Esophagus squamous epithelium (tissue), 4 donors: ENCODE measurements around the gene NAALAD2.

Source experiments
- POLR2A ChIP-seq, 4 donors: fragments of 450-650 bp; IDR thresholded peaks; one replicate each; pipeline ENCODE4 v1.6.1; 2017; ENCODE audit warnings: antibody characterized with exemption in 4 of 4, mild to moderate bottlenecking in 4 of 4, moderate library complexity in 3 of 4
- TF ChIP-seq, protein P1 (sequence below), 6 experiments: fragments of 450-650 bp in 4 of 6; fragments of 200-600 bp in 2 of 6; sonication (generic) in 2 of 6; IDR thresholded peaks; one replicate each; pipeline ENCODE4 v1.5.1; 2016 to 2019; ENCODE audit warnings: antibody characterized with exemption in 6 of 6, mild to moderate bottlenecking in 4 of 6, moderate library complexity in 4 of 6

DNA sequence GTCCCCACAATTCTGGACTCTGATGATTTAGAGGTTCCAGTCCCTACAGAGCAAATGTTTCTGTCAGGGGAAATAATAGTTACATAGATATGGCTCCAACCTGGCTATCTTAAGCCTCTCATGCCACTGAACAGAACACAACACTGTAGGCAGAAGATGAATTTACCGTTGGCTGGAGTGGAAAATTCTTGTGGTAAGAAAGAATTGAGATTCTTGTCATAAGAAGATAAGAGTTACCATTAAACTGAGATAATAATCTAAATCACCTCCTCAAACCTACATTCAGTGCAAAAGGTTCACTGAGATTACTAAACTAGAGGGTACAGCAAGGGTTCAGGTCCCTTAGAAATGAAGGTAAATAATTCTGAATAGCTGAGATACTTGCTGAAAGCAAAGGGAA, 10.1 kb upstream of the NAALAD2 start:
- TF ChIP-seq, protein P1, sequence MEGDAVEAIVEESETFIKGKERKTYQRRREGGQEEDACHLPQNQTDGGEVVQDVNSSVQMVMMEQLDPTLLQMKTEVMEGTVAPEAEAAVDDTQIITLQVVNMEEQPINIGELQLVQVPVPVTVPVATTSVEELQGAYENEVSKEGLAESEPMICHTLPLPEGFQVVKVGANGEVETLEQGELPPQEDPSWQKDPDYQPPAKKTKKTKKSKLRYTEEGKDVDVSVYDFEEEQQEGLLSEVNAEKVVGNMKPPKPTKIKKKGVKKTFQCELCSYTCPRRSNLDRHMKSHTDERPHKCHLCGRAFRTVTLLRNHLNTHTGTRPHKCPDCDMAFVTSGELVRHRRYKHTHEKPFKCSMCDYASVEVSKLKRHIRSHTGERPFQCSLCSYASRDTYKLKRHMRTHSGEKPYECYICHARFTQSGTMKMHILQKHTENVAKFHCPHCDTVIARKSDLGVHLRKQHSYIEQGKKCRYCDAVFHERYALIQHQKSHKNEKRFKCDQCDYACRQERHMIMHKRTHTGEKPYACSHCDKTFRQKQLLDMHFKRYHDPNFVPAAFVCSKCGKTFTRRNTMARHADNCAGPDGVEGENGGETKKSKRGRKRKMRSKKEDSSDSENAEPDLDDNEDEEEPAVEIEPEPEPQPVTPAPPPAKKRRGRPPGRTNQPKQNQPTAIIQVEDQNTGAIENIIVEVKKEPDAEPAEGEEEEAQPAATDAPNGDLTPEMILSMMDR (IDR thresholded peaks at IDR 0.05): no peak
- no peak for TF ChIP-seq POLR2A (IDR thresholded peaks at IDR 0.05)
